AG04450 (cell line): ENCODE measurements around the gene RASGRF2. TPM values are rescaled to one million over a fixed set of nuclear protein-coding genes. Genes with fewer than 3 reads are reported as not detected.
A peak's percentile ranks its signal among the peaks of the same experiment; 100 is the strongest.

Source experiments
- CTCF ChIA-PET: fragments of 300-600, 350-600 bp; formaldehyde crosslinking; extraction: SDS; loops from one replicate; lab custom pipeline; 2022; ENCODE audit warnings: antibody characterized with exemption, inconsistent platforms; lab: Charles Lee
- POLR2A ChIA-PET: fragments of 350-600 bp; formaldehyde crosslinking; extraction: SDS; loops from one replicate; lab custom pipeline; 2021; ENCODE audit warnings: antibody characterized with exemption, inconsistent platforms; lab: Yijun Ruan, JAX
- DNase-seq: peaks from one replicate; pipeline ENCODE4 v3.0.0-alpha.2; 2011; ENCODE audit warnings: low read depth, low spot score
- H3K27ac ChIP-seq: one replicate; pipeline ENCODE4 v1.5.1; 2012; ENCODE audit warnings: low read depth, low read length, control low read depth
- H3K27me3 ChIP-seq: one replicate; pipeline ENCODE4 v1.6.0; 2012; ENCODE audit warnings: low read length; ENCODE audit not compliant: control insufficient read depth, insufficient read depth
- H3K4me3 ChIP-seq: 2 replicates; pipeline ENCODE4 v1.5.1; 2011; ENCODE audit warnings: mild to moderate bottlenecking, low read depth, low read length, control low read depth
- H3K9me3 ChIP-seq: 2 replicates; pipeline ENCODE4 v1.5.1; 2012; ENCODE audit warnings: low read length; ENCODE audit not compliant: control insufficient read depth, insufficient read depth
- polyA minus RNA-seq: library from RNA; depleted of rRNA, polyadenylated mRNA; stranded (reverse); fragments of >200 nt; gene quantifications from 2 replicates; pipeline ENCODE4 v1.2.3, GENCODE V29; 2011; rRNA and poly(A)+ RNA removed
- polyA plus RNA-seq: library from polyadenylated mRNA; depleted of rRNA; stranded (reverse); fragments of >200 nt; gene quantifications from 2 replicates; pipeline ENCODE4 v1.2.3, GENCODE V29; 2011; rRNA removed
- TF ChIP-seq, protein P1 (sequence below): IDR thresholded peaks from 2 replicates; pipeline ENCODE4 v1.5.1; 2011; ENCODE audit warnings: low read depth, low read length, control low read depth, inconsistent platforms

Gene RASGRF2
- polyA plus RNA-seq = 18.1 and 19.5 TPM in 2 replicates
- 29.5 and 31.6 TPM in 2 replicates for polyA minus RNA-seq

DNA sequence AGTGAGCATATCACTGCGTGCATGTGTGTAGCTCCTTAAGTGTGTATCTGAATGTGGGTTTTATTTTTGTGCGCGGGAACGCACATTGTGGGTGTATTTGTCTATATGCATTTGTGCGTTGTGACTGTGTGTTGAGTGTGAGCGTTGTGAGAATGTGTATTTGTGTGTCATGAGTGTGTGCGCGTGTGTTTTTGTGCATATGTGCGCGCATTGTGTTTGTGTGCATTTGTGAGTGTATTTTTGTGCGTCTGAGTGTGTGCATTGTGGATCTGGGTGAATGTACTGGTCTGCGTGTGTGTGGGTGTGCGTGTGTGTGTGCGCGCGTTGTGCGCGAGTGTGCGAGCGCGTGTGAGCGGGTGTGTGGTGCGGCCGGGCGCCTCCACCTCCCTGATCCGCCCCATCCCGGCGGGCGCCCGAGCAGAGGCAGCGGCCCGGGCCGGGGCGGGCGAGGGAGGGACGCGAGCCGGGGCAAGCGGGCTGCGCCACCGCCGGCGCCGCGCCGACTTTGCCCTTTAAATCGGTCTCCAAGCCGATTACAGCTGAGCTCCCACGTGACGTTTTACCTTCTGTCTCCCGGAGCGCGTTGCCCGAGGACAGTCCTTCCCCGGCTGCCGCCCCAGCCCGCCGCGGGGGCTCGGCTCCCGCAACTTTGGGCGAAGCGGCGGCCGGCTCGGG, at the start of gene RASGRF2:
Gene RASGRF2 (plus strand): TSS at position 596 of the 675 bp plus-strand sequence. CDS start 376 bp downstream, outside the sequence.
- no peak for DNase-seq
- POLR2A ChIA-PET = no interaction called here
- peak within 1 kb of the TSS; percentile 86 for H3K4me3 ChIP-seq
- H3K27me3 ChIP-seq = no peaks in the 10 kb centered on the region
- peak within 1 kb of the TSS; percentile 13 for H3K27ac ChIP-seq
- TF ChIP-seq, protein P1, sequence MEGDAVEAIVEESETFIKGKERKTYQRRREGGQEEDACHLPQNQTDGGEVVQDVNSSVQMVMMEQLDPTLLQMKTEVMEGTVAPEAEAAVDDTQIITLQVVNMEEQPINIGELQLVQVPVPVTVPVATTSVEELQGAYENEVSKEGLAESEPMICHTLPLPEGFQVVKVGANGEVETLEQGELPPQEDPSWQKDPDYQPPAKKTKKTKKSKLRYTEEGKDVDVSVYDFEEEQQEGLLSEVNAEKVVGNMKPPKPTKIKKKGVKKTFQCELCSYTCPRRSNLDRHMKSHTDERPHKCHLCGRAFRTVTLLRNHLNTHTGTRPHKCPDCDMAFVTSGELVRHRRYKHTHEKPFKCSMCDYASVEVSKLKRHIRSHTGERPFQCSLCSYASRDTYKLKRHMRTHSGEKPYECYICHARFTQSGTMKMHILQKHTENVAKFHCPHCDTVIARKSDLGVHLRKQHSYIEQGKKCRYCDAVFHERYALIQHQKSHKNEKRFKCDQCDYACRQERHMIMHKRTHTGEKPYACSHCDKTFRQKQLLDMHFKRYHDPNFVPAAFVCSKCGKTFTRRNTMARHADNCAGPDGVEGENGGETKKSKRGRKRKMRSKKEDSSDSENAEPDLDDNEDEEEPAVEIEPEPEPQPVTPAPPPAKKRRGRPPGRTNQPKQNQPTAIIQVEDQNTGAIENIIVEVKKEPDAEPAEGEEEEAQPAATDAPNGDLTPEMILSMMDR = no peak
- CTCF ChIA-PET = interaction anchor here (1.0 to 1.2 kb wide), 2 partner anchors 148 to 156 kb away, joined by 3 read pairs; no protein-coding TSS in a partner anchor
- no peaks in the 10 kb centered on the region for H3K9me3 ChIP-seq

DNA sequence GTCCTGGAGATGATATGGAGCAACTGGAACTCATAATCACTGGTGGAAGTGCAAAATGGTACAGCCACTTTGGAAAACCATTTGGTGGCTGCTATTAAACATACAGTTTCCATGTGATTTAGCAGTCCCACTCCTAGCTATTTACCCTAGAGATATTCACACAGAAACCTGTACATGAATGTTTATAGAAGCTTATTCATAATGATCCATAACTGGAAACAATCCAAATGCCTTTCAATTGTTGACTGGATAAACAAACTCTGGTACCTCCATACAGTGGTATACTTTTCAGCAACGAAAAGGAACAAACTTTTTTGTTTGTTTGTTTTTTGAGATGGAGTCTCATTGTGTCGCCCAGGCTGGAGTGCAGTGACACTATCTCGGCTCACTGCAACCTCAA, 47.7 kb upstream of the RASGRF2 start:
- CTCF ChIA-PET = no interaction called here
- POLR2A ChIA-PET = no interaction called here

GRCh38 chr5:80915716-80916115, 44.4 kb upstream of the RASGRF2 start:
- Histone ChIP-seq H3K27ac (no peak overlapping the region), H3K9me3 (no peaks in the 10 kb centered on the region), H3K4me3 (no peak overlapping the region), H3K27me3 (no peaks in the 10 kb centered on the region)
- CTCF ChIA-PET = interaction anchor here (1.2 to 1.5 kb wide), 3 partner anchors 16 to 279 kb away, joined by 3 read pairs; no protein-coding TSS in a partner anchor
- DNase-seq = no peak
- TF ChIP-seq, protein P1 = no peak
- POLR2A ChIA-PET = no interaction called here

More for the DNA sequence above, 47.7 kb upstream of the RASGRF2 start:
- no peaks in the 10 kb centered on the region for H3K27me3 ChIP-seq
- H3K4me3 ChIP-seq = no peak overlapping the region
- TF ChIP-seq, protein P1 = no peak
- no peaks in the 10 kb centered on the region for H3K9me3 ChIP-seq
- DNase-seq = no peak
- no peak overlapping the region for H3K27ac ChIP-seq

GRCh38 chr5:80916676-80917075, 43.5 kb upstream of the RASGRF2 start:
- H3K4me3 ChIP-seq = no peak overlapping the region
- POLR2A ChIA-PET = no interaction called here
- no peaks in the 10 kb centered on the region for H3K27me3 ChIP-seq
- CTCF ChIA-PET = interaction anchor here (0.6 to 1.5 kb wide), 4 partner anchors 36 to 279 kb away, joined by 3 to 5 read pairs (median 3); no protein-coding TSS in a partner anchor
- DNase-seq = no peak
- no peak overlapping the region for H3K27ac ChIP-seq
- no peaks in the 10 kb centered on the region for H3K9me3 ChIP-seq
- TF ChIP-seq, protein P1 = no peak

DNA sequence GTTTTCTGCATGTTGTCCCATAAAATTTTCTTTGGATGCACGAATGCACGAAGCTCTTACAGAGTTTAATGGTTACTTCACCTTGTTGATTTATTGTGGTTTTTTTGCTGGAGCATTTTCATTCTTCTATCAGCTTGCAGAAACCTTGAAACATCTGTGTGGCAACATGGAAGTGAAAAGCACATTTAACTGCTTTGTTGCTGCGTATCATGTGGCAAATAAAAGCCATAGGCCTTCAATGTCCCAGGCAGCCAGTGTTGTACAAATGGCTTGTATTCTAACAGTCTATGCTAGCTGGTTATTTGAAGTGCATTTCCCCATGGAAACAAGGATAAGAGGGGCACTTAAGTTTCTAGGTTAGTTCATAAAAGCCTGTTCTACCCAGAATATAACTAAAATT, 42.5 kb upstream of the RASGRF2 start:
- POLR2A ChIA-PET = no interaction called here
- CTCF ChIA-PET = interaction anchor here (0.6 kb wide), 1 partner anchor 745 kb away, joined by 4 read pairs; no protein-coding TSS in a partner anchor
- no peak overlapping the region for H3K4me3 ChIP-seq
- no peaks in the 10 kb centered on the region for H3K9me3 ChIP-seq
- no peaks in the 10 kb centered on the region for H3K27me3 ChIP-seq
- TF ChIP-seq, protein P1 = no peak
- DNase-seq = no peak
- no peak overlapping the region for H3K27ac ChIP-seq
